ENCODE measurements around the gene ZFR2.

Gene ZFR2

GRCh38 chr19:3813473-3814392 lies 55.1 kb downstream of the ZFR2 start:
- DNase-seq (ENCODE audit: low read depth), result no peak

- DNase-seq (ENCODE audit: low read depth), result no peak
These were observed 58.0 kb downstream of the ZFR2 start for GRCh38 chr19:3810708-3811355.

GRCh38 chr19:3809881-3810707 lies 58.7 kb downstream of the ZFR2 start:
- no peak for DNase-seq (ENCODE audit: low read depth)

GRCh38 chr19:3808420-3809143 lies 60.3 kb downstream of the ZFR2 start:
- no peak for DNase-seq (ENCODE audit: low read depth)

GRCh38 chr19:3807574-3808354 lies 61.1 kb downstream of the ZFR2 start:
- DNase-seq (ENCODE audit: low read depth), result no peak

GRCh38 chr19:3807131-3807480 lies 61.7 kb downstream of the ZFR2 start:
- no peak for DNase-seq (ENCODE audit: low read depth)

GRCh38 chr19:3805859-3806258 lies 63.0 kb downstream of the ZFR2 start:
- DNase-seq (ENCODE audit: low read depth), result no peak

GRCh38 chr19:3804429-3804828 lies 64.4 kb downstream of the ZFR2 start:
- no peak for DNase-seq (ENCODE audit: low read depth)

- no peak for DNase-seq (ENCODE audit: low read depth)
These were observed 64.9 kb downstream of the ZFR2 start for GRCh38 chr19:3803986-3804385.

GRCh38 chr19:3803114-3803888 lies 65.5 kb downstream of the ZFR2 start:
- DNase-seq (ENCODE audit: low read depth), result no peak

GRCh38 chr19:3801412-3802096 lies 67.3 kb downstream of the ZFR2 start:
- DNase-seq (ENCODE audit: low read depth), result no peak

- no peak for DNase-seq (ENCODE audit: low read depth)
These were observed 67.8 kb downstream of the ZFR2 start for GRCh38 chr19:3800996-3801395.

- no peak for DNase-seq (ENCODE audit: low read depth)
These were observed 70.7 kb downstream of the ZFR2 start for GRCh38 chr19:3798137-3798536.

GRCh38 chr19:3796358-3796757 lies 72.5 kb downstream of the ZFR2 start:
- DNase-seq (ENCODE audit: low read depth), result no peak

- no peak for DNase-seq (ENCODE audit: low read depth)
These were observed 75.0 kb downstream of the ZFR2 start for GRCh38 chr19:3793799-3794198.

- DNase-seq (ENCODE audit: low read depth), result no peak
These were observed 76.7 kb downstream of the ZFR2 start for GRCh38 chr19:3792114-3792513.

GRCh38 chr19:3790941-3791340 lies 77.9 kb downstream of the ZFR2 start:
- DNase-seq (ENCODE audit: low read depth), result no peak

- no peak for DNase-seq (ENCODE audit: low read depth)
These were observed 78.6 kb downstream of the ZFR2 start for GRCh38 chr19:3790209-3790734.

GRCh38 chr19:3788996-3789778 lies 79.7 kb downstream of the ZFR2 start:
- no peak for DNase-seq (ENCODE audit: low read depth)
